Glutamatergic neuron (in vitro differentiated cells): ENCODE results near the gene ZZZ3. TPM values are rescaled to one million over a fixed set of nuclear protein-coding genes. Genes with fewer than 3 reads are reported as not detected.
"Not testable (repeated sequence)": the region's sequence is repeated elsewhere in the genome, so short reads cannot be mapped to it uniquely, and the experiment has no call there.

Experiments used
- DNase-seq: peaks from one replicate; pipeline ENCODE4 v3.0.0; 2022
- H3K27ac Mint-ChIP-seq: one replicate; pipeline ENCODE4 v1.8.0; 2020; ENCODE audit warnings: mild to moderate bottlenecking, mixed read lengths, inconsistent platforms; ENCODE audit not compliant: unreplicated experiment
- H3K27me3 Mint-ChIP-seq: one replicate; pipeline ENCODE4 v1.8.0; 2020; ENCODE audit warnings: mild to moderate bottlenecking, moderate library complexity, mixed read lengths, inconsistent platforms; ENCODE audit not compliant: unreplicated experiment
- H3K36me3 Mint-ChIP-seq: one replicate; pipeline ENCODE4 v1.8.0; 2020; ENCODE audit warnings: mild to moderate bottlenecking, mixed read lengths, inconsistent platforms; ENCODE audit not compliant: unreplicated experiment
- H3K4me1 Mint-ChIP-seq: one replicate; pipeline ENCODE4 v1.8.0; 2020; ENCODE audit warnings: mild to moderate bottlenecking, low read depth, mixed read lengths, inconsistent platforms; ENCODE audit not compliant: unreplicated experiment
- H3K4me3 Mint-ChIP-seq: one replicate; pipeline ENCODE4 v1.8.0; 2020; ENCODE audit warnings: mild to moderate bottlenecking, mixed read lengths, inconsistent platforms; ENCODE audit not compliant: unreplicated experiment
- H3K9me3 Mint-ChIP-seq: one replicate; pipeline ENCODE4 v1.8.0; 2020; ENCODE audit warnings: mild to moderate bottlenecking, moderate library complexity, mixed read lengths, inconsistent platforms; ENCODE audit not compliant: unreplicated experiment
- CTCF ChIP-seq: fragments of 200-600 bp; sonication (generic); IDR thresholded peaks from one replicate; pipeline ENCODE4 v1.5.0; 2021; ENCODE audit not compliant: partially characterized antibody, unreplicated experiment
- total RNA-seq: library from RNA; stranded (reverse); fragmentation: NEBNext Ultra II Directional; extraction: Animal tissue kit (Norgen Biotek cat#: 25700); gene quantifications from one replicate; pipeline ENCODE4 v1.2.1, GENCODE V29; 2021; ENCODE audit not compliant: unreplicated experiment

Gene ZZZ3
- total RNA-seq, 1 donor from 2014 or later, result 36.7 TPM

GRCh38 chr1:77709727-77710126, 27.3 kb upstream of the ZZZ3 start:
- H3K4me3 Mint-ChIP-seq, result no peak overlapping the region
- no peak overlapping the region for H3K27ac Mint-ChIP-seq
- no peaks in the 10 kb centered on the region for H3K27me3 Mint-ChIP-seq
- TF ChIP-seq CTCF, result no peak
- DNase-seq, result no peak
- H3K36me3 Mint-ChIP-seq, result no peaks in the 10 kb centered on the region
- H3K9me3 Mint-ChIP-seq, result no peaks in the 10 kb centered on the region
- H3K4me1 Mint-ChIP-seq, result no peaks in the 10 kb centered on the region

- no peaks in the 10 kb centered on the region for H3K9me3 Mint-ChIP-seq
- no peaks in the 10 kb centered on the region for H3K27me3 Mint-ChIP-seq
- no peaks in the 10 kb centered on the region for H3K36me3 Mint-ChIP-seq
- TF ChIP-seq CTCF, result no peak
- no peak overlapping the region for H3K4me3 Mint-ChIP-seq
- DNase-seq, result no peak
- no peaks in the 10 kb centered on the region for H3K4me1 Mint-ChIP-seq
- H3K27ac Mint-ChIP-seq, result no peak overlapping the region
These were observed 23.9 kb upstream of the ZZZ3 start for GRCh38 chr1:77706321-77706720.

GRCh38 chr1:77704736-77705135, 22.3 kb upstream of the ZZZ3 start:
- no peak for TF ChIP-seq CTCF
- Mint-ChIP-seq H3K27me3 (no peaks in the 10 kb centered on the region), H3K4me3 (no peak overlapping the region), H3K36me3 (peaks cover 2% of the 10 kb centered on the region), H3K9me3 (no peaks in the 10 kb centered on the region), H3K4me1 (no peaks in the 10 kb centered on the region), H3K27ac (no peak overlapping the region)
- no peak for DNase-seq

- not testable (repeated sequence) for H3K4me1 Mint-ChIP-seq, DNase-seq, H3K36me3 Mint-ChIP-seq, H3K9me3 Mint-ChIP-seq, H3K4me3 Mint-ChIP-seq, H3K27me3 Mint-ChIP-seq, H3K27ac Mint-ChIP-seq
These were observed 17.2 kb upstream of the ZZZ3 start for GRCh38 chr1:77699673-77700072.

GRCh38 chr1:77697441-77697840, 15.0 kb upstream of the ZZZ3 start:
- Mint-ChIP-seq H3K27ac (no peak overlapping the region), H3K36me3 (peaks cover 6% of the 10 kb centered on the region), H3K4me3 (no peak overlapping the region), H3K4me1 (no peaks in the 10 kb centered on the region), H3K9me3 (no peaks in the 10 kb centered on the region), H3K27me3 (no peaks in the 10 kb centered on the region)
- no peak for DNase-seq
- no peak for TF ChIP-seq CTCF

GRCh38 chr1:77688939-77689338, 6.5 kb upstream of the ZZZ3 start:
- TF ChIP-seq CTCF, result no peak
- Mint-ChIP-seq H3K27ac (no peak overlapping the region), H3K4me3 (no peak overlapping the region), H3K9me3 (peaks cover 4% of the 10 kb centered on the region), H3K27me3 (peaks cover 2% of the 10 kb centered on the region), H3K4me1 (peaks cover 6% of the 10 kb centered on the region), H3K36me3 (no peaks in the 10 kb centered on the region)
- DNase-seq, result no peak
